ENCODE measurements around the gene EMC10.
"Not testable (repeated sequence)": the region's sequence is repeated elsewhere in the genome, so short reads cannot be mapped to it uniquely, and the experiment has no call there.

The EMC10 gene

DNA sequence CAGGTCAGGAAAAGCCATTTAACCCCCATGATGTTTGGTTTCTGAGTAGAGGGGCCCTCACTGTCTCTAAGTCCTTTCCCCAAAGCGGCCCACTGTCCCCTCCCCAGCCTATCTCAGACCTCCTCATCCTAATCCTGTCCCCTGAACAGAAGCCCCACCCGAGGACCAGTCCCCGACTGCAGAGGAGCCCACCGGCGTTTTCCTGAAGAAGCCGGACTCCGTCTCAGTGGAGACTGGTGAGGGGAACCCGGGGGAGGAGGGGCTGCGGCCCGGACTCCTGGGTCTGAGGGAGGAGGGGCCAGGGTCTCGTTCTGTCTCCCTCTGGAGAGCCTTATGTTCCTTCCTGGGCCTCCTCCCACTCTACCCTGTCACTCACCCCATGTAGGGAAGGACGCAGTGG is 40.7 kb upstream of the EMC10 start:
- CTCF ChIA-PET: interaction anchor here (0.9 to 2.3 kb wide), 2 partner anchors 25 to 78 kb away, joined by 3 to 7 read pairs; no protein-coding TSS in a partner anchor
- DNase-seq (ENCODE audit: extremely low spot score): no peak
- TF ChIP-seq, protein P1, sequence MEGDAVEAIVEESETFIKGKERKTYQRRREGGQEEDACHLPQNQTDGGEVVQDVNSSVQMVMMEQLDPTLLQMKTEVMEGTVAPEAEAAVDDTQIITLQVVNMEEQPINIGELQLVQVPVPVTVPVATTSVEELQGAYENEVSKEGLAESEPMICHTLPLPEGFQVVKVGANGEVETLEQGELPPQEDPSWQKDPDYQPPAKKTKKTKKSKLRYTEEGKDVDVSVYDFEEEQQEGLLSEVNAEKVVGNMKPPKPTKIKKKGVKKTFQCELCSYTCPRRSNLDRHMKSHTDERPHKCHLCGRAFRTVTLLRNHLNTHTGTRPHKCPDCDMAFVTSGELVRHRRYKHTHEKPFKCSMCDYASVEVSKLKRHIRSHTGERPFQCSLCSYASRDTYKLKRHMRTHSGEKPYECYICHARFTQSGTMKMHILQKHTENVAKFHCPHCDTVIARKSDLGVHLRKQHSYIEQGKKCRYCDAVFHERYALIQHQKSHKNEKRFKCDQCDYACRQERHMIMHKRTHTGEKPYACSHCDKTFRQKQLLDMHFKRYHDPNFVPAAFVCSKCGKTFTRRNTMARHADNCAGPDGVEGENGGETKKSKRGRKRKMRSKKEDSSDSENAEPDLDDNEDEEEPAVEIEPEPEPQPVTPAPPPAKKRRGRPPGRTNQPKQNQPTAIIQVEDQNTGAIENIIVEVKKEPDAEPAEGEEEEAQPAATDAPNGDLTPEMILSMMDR (IDR thresholded peaks at IDR 0.05; ENCODE audit: control extremely low read depth, extremely low read depth, low read depth, missing control alignments): no peak
- POLR2A ChIA-PET: no interaction called here

DNA sequence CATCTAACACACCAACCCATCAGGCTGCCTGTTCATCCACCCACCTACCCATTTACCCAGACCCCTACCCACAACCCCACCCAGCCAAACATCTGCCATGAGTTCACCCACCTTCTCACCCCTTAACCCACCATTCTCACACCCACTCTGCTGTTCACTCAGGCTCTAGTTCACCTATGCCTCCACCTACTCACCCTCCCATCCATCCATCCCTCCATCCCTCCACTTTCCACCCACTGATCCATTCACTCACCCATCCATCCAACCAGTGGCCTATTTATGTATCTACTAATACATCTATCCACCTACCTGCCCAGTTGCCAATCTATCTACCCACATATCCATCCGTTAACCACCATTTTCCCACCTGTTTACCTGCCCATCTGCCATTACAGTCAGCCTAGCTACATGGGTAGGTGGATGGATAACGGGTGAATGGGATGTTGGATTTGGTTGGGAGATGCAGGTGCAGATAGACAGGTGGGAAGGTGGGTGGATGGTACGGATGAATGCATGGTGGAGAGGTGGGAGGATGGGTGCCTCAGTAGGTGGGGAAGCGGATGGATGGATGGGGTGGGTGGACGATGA is 38.4 kb upstream of the EMC10 start:
- DNase-seq (ENCODE audit: extremely low spot score): no peak
- CTCF ChIA-PET: interaction anchor here (0.9 to 2.3 kb wide), 2 partner anchors 23 to 118 kb away, joined by 3 to 7 read pairs; no protein-coding TSS in a partner anchor
- TF ChIP-seq, protein P1 (IDR thresholded peaks at IDR 0.05; ENCODE audit: control extremely low read depth, extremely low read depth, low read depth, missing control alignments): no peak
- POLR2A ChIA-PET: no interaction called here

GRCh38 chr19:50439130-50439529 is 37.2 kb upstream of the EMC10 start:
- CTCF ChIA-PET; DNase-seq (ENCODE audit: extremely low spot score); POLR2A ChIA-PET: not testable (repeated sequence)

- TF ChIP-seq, protein P1 (IDR thresholded peaks at IDR 0.05; ENCODE audit: control extremely low read depth, extremely low read depth, low read depth, missing control alignments): no peak
- ChIA-PET POLR2A (interaction anchor here (1.3 kb wide), 1 partner anchor 10 kb away, joined by 6 read pairs; no protein-coding TSS in a partner anchor), CTCF (interaction anchor here (1.1 to 2.0 kb wide), 2 partner anchors 12 to 17 kb away, joined by 3 to 10 read pairs; partner anchors contain the start of gene MYBPC2)
- DNase-seq (ENCODE audit: extremely low spot score): no peak
These were observed 32.2 kb upstream of the EMC10 start for GRCh38 chr19:50444059-50444458.

DNA sequence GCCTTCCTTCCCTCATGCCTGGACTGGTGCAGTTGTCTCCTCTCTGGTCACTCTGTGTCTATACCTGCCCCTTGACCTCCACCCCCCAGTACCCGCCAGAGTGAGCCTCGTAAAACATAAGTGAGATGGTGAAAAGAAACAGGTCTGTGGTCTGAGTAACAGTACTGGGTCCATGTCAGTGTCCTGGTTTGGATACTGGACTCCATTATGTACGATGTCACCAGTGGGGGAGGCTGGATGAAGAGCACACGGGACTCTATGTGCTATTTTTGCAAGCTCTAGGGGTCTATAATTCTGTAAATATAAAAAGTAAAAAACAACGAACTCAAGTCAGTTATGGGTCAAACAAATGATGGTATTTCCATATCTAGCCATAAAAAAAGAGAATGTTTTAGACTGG is 29.3 kb upstream of the EMC10 start:
- CTCF ChIA-PET: interaction anchor here (1.5 kb wide), 1 partner anchor 14 kb away, joined by 10 read pairs; no protein-coding TSS in a partner anchor
- no peak for DNase-seq (ENCODE audit: extremely low spot score)
- POLR2A ChIA-PET: no interaction called here
- TF ChIP-seq, protein P1 (IDR thresholded peaks at IDR 0.05; ENCODE audit: control extremely low read depth, extremely low read depth, low read depth, missing control alignments): no peak

DNA sequence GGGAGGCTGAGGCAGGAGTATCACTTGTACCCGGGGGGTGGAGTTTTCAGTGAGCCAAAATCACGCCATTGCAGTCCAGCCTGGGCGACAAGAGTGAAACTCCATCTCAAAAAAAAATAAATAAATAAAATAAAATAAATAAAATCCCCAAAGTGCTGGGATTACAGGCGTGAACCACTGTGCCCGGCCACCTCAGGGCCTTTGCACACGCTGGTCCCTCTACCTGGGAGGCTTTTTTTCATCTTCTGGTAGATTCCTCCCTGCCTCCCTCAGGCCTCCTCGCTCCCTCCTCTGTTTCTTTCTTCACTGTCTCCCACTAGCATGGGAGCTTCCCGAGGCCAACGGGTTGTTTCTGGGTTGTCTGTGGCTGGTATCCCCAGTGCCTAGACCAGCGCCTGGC is 28.6 kb upstream of the EMC10 start:
- POLR2A ChIA-PET: no interaction called here
- CTCF ChIA-PET: interaction anchor here (1.3 to 1.5 kb wide), 3 partner anchors 13 to 90 kb away, joined by 3 to 10 read pairs (median 4); no protein-coding TSS in a partner anchor
- TF ChIP-seq, protein P1 (IDR thresholded peaks at IDR 0.05; ENCODE audit: control extremely low read depth, extremely low read depth, low read depth, missing control alignments): no peak
- DNase-seq (ENCODE audit: extremely low spot score): no peak

DNA sequence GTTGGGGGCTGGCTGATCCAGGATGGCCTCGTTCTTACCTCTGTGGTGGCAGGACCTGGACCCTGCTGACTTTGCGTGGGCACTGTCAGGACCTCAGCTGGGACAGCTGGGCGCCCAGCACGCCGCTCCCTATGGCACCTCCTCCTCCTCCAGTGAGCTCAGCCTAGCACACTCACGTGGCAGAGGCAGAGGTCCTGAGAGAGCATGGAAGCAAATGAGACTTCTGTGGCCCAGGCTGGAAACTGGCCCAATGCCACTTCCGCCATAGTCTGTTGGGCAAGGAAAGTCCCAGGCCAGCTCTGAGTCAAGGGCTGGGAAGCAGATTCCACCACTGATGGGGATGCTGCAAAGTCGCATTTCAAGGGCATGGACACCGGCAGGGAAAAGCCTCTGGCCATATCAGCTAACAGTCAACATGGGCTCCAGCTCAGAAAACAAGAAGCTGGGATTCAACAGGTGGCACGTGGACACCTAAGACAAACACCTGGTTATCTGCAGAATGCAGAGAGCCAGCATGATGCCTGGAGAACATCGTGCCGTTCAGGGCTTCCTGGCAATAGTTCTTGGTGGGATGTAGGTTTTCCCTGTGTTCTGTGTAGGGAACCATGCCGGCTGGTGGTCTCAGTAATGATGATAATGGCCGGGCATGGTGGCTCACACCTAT is 26.9 kb upstream of the EMC10 start:
- no peak for DNase-seq (ENCODE audit: extremely low spot score)
- TF ChIP-seq, protein P1 (IDR thresholded peaks at IDR 0.05; ENCODE audit: control extremely low read depth, extremely low read depth, low read depth, missing control alignments): no peak
- CTCF ChIA-PET: interaction anchor here (1.0 to 1.9 kb wide), 4 partner anchors 9 to 34 kb away, joined by 3 to 8 read pairs (median 5); no protein-coding TSS in a partner anchor
- POLR2A ChIA-PET: no interaction called here
